Measurements from ENCODE around the gene ERG.

ERG gene

GRCh38 chr21:38333301-38334272 is 164.7 kb downstream of the ERG start:
- no peak for DNase-seq

DNA sequence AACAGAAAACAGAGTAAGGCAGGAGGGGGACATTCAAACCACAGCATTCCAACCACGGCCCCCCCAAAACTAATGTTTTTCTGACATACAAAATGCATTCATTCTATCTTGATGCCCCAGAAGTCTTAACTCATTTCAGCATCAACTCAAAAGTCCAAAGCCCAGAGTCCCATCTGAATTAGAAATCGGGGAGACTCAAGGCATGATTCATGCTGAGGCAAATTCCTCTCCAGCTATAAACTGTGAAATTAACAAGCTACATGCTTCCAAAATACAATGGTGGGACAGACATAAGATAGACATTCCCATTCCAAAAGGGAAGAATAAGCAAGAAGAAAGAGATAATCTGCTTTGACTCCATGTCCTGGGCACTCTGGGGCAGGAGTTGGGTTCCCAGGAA is 167.6 kb downstream of the ERG start:
- no peak for DNase-seq
